WERI-Rb-1 (cell line): ENCODE data around the gene CANX.

ENCODE experiments used
- DNase-seq: peaks from one replicate; pipeline ENCODE4 v3.0.0-alpha.2; 2020
- H3K27ac ChIP-seq: fragments of 250-450 bp; sonication (Bioruptor Pico); 2 replicates; pipeline ENCODE4 v1.5.1; 2020; ENCODE audit warnings: mild to moderate bottlenecking, moderate library complexity
- H3K27me3 ChIP-seq: fragments of 250-450 bp; sonication (Bioruptor Pico); 2 replicates; pipeline ENCODE4 v1.5.1; 2021; ENCODE audit warnings: mild to moderate bottlenecking, low read depth, moderate library complexity; ENCODE audit not compliant: insufficient read depth, severe bottlenecking
- H3K36me3 ChIP-seq: fragments of 250-450 bp; sonication (Bioruptor Pico); 2 replicates; pipeline ENCODE4 v1.5.1; 2020; ENCODE audit warnings: mild to moderate bottlenecking, moderate library complexity
- H3K4me3 ChIP-seq: 2 replicates; pipeline ENCODE4 v1.5.1; 2011; ENCODE audit warnings: low read depth, mild to moderate bottlenecking, control low read depth, low read length
- H3K9me3 ChIP-seq: fragments of 250-450 bp; sonication (Bioruptor Pico); 2 replicates; pipeline ENCODE4 v1.5.1; 2021; ENCODE audit warnings: mild to moderate bottlenecking, moderate library complexity; ENCODE audit not compliant: severe bottlenecking
- TF ChIP-seq, protein P1 (sequence below): IDR thresholded peaks from 2 replicates; pipeline ENCODE4 v1.5.1; 2011; ENCODE audit warnings: low read depth, mild to moderate bottlenecking, control low read depth, inconsistent platforms, low read length

Gene CANX

DNA sequence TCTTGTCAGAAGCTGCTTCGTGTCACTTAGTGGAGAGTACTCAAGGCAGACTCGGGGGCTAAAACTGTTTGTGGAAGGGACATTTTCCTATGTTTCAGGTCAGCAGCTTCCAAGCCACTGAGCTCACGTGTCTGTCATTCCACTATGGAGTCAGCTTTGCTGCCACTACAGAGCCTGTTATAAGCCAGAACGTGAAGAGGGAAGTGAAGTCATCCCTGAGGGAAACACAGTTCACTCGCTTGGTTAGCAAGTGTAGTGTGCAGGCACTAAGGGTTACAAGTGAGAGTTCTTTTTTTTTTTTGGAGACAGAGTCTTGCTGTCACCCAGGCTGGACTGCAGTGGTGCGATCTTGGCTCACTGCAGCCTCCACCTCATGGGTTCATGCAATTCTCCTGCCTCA, 70.5 kb downstream of the CANX start:
- H3K4me3 ChIP-seq = no peak overlapping the region
- DNase-seq = no peak
- no peaks in the 10 kb centered on the region for H3K27me3 ChIP-seq
- no peak overlapping the region for H3K27ac ChIP-seq
- H3K36me3 ChIP-seq = peaks cover 24% of the 10 kb centered on the region
- TF ChIP-seq, protein P1, sequence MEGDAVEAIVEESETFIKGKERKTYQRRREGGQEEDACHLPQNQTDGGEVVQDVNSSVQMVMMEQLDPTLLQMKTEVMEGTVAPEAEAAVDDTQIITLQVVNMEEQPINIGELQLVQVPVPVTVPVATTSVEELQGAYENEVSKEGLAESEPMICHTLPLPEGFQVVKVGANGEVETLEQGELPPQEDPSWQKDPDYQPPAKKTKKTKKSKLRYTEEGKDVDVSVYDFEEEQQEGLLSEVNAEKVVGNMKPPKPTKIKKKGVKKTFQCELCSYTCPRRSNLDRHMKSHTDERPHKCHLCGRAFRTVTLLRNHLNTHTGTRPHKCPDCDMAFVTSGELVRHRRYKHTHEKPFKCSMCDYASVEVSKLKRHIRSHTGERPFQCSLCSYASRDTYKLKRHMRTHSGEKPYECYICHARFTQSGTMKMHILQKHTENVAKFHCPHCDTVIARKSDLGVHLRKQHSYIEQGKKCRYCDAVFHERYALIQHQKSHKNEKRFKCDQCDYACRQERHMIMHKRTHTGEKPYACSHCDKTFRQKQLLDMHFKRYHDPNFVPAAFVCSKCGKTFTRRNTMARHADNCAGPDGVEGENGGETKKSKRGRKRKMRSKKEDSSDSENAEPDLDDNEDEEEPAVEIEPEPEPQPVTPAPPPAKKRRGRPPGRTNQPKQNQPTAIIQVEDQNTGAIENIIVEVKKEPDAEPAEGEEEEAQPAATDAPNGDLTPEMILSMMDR = no peak
- no peaks in the 10 kb centered on the region for H3K9me3 ChIP-seq

DNA sequence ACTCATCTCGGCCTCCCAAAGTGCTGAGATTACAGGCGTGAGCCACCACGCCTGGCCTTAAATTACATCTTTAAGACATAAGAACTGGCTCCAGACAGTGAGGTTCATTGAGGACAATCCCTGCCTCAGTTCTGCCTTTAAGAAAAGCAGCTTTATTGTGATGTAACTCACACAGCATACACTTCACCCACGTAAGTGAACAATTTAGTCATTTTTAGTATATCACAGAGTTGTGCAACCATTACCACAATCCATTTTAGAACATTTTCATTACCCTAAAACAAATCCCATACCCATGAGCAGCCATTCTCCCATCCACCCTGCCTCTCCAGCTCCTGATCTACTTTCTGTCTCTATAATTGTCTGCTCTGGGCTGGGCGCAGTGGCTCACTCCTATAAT, 71.0 kb downstream of the CANX start:
- no peak overlapping the region for H3K4me3 ChIP-seq
- no peak overlapping the region for H3K27ac ChIP-seq
- DNase-seq = no peak
- no peaks in the 10 kb centered on the region for H3K9me3 ChIP-seq
- TF ChIP-seq, protein P1 = no peak
- no peaks in the 10 kb centered on the region for H3K27me3 ChIP-seq
- peaks cover 24% of the 10 kb centered on the region for H3K36me3 ChIP-seq

DNA sequence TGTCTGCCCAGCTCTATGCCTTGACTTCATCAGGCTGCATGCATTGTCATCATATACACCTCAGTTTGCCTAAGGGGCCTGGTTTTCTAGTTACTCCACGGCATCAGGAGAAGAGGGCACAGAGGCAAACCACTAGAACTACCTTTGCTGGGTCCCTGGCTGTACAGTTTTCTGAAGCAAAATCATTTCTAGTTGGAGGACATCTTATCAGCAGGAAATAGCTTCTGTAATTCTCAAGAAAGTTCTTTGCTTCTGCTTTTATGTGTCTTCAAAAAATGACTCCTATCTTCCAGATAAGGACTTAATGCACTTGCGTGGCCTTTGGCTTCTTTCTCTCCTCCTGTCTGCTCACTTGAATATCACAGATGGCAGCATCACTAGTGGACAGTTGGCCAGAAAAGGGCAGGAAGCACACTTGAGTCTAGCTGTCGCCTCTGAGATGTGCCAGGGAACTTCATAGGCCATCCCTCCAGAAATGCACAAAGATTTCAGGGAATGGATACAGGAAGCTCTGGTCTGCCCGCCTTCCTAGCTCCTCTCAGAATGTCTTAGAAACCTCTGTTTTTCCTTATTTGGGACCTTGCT, 72.6 kb downstream of the CANX start:
- no peak for DNase-seq
- no peaks in the 10 kb centered on the region for H3K9me3 ChIP-seq
- no peak overlapping the region for H3K4me3 ChIP-seq
- no peak overlapping the region for H3K27ac ChIP-seq
- peaks cover 14% of the 10 kb centered on the region for H3K36me3 ChIP-seq
- TF ChIP-seq, protein P1 = no peak
- H3K27me3 ChIP-seq = no peaks in the 10 kb centered on the region

DNA sequence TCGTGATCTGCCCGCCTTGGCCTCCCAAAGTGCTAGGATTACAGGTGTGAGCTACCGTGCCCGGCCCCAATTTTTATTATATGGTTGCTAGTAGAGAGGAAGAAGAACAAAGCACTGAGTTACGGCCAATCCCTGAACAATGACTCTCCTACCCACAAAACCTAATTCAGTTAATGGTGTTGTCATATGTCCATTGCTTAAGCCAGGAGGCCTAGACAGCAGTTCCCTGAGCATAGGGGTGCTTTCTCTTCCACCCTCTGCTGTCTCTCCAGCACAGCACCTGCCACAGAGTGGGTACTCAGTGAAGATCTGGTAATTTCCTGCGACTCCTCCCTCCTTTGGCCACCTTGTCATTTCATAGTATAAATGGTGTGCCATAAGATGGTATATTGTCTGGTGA, 73.6 kb downstream of the CANX start:
- Histone ChIP-seq H3K9me3 (no peaks in the 10 kb centered on the region), H3K4me3 (no peak overlapping the region), H3K27ac (no peak overlapping the region), H3K27me3 (no peaks in the 10 kb centered on the region), H3K36me3 (peaks cover 11% of the 10 kb centered on the region)
- DNase-seq = no peak
- TF ChIP-seq, protein P1 = no peak

DNA sequence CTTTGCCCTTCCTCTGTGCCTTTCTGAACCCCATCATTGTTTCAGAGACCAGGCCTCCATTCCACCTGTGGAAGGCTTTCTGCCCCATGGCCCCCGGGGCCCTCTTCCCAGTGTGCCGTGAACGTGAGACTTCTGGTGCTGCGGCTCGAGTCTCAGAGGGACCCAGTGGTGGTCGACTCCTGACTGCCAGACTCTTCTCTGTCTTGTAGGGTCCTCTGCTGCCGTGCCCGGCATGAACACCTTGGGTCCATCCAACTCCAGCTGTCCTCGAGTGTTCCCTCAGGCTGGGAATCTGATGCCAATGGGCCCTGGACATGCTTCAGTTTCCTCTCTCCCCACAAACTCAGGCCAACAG, 74.9 kb downstream of the CANX start:
- TF ChIP-seq, protein P1 = no peak
- no peak overlapping the region for H3K4me3 ChIP-seq
- no peak for DNase-seq
- H3K36me3 ChIP-seq = peaks cover 14% of the 10 kb centered on the region
- no peak overlapping the region for H3K27ac ChIP-seq
- no peaks in the 10 kb centered on the region for H3K27me3 ChIP-seq
- no peaks in the 10 kb centered on the region for H3K9me3 ChIP-seq

DNA sequence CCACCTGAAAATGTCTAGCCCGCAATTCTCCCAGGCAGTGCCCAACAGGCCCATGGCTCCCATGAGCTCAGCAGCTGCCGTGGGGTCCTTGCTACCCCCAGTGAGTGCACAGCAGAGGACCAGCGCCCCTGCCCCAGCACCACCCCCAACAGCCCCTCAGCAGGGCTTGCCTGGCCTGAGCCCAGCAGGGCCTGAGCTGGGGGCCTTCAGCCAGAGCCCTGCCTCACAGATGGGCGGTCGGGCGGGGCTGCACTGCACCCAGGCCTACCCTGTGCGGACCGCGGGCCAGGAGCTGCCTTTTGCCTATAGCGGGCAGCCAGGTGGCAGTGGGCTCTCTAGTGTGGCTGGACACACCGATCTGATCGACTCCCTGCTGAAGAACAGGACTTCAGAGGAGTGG, 75.7 kb downstream of the CANX start:
- peaks cover 14% of the 10 kb centered on the region for H3K36me3 ChIP-seq
- no peak overlapping the region for H3K27ac ChIP-seq
- TF ChIP-seq, protein P1 = no peak
- DNase-seq = no peak
- no peak overlapping the region for H3K4me3 ChIP-seq
- H3K27me3 ChIP-seq = no peaks in the 10 kb centered on the region
- no peaks in the 10 kb centered on the region for H3K9me3 ChIP-seq
